Endothelial cell of umbilical vein (primary cell): Measurements from ENCODE around the gene BMX. TPM values are rescaled to one million over a fixed set of nuclear protein-coding genes. Genes with fewer than 3 reads are reported as not detected.

Experiments used
- BruUV-seq: library from RNA; stranded (reverse); fragments of 400-500 nt; replicated peaks from 2 replicates; lab custom pipeline; 2021; lab: Mats Ljungman, UMichigan
- CTCF ChIA-PET: fragments of 300-600, 350-600 bp; sonication (Branson Sonifier 250); formaldehyde crosslinking; loops from one replicate; lab custom pipeline; 2021; ENCODE audit warnings: antibody characterized with exemption, inconsistent platforms; lab: Charles Lee
- POLR2A ChIA-PET: fragments of 300-600, 350-600 bp; sonication (Branson Sonifier 250); formaldehyde crosslinking; loops from one replicate; lab custom pipeline; 2021; ENCODE audit warnings: antibody characterized with exemption, inconsistent platforms; lab: Charles Lee
- DNase-seq: peaks from one replicate; pipeline ENCODE4 v3.0.0-alpha.2; 2011; ENCODE audit warnings: low read depth, low spot score
- FAIRE-seq: peaks from 2 replicates; lab custom pipeline; 2011; peaks lifted over from hg19 to GRCh38; lab: Jason Lieb, UNC
- H2AFZ ChIP-seq: 2 replicates; pipeline ENCODE4 v1.6.0; 2012; ENCODE audit warnings: low read depth, low read length, control low read depth, inconsistent platforms
- H3K27ac ChIP-seq: 2 replicates; pipeline ENCODE4 v1.5.1; 2011; ENCODE audit warnings: low read depth, mild to moderate bottlenecking, control low read depth, low read length, moderate library complexity; ENCODE audit not compliant: insufficient read depth
- H3K27me3 ChIP-seq, 2 experiments: 2 replicates each; pipeline versions ENCODE4 v1.6.0 to v1.6.1; 2011; ENCODE audit warnings: low read length in 2 of 2, mixed read lengths in 1 of 2; ENCODE audit not compliant: control insufficient read depth in 2 of 2, insufficient read depth in 2 of 2
- H3K36me3 ChIP-seq, 2 experiments: 2 replicates in 1 of 2; 3 replicates in 1 of 2; pipeline ENCODE4 v1.5.1; 2011; ENCODE audit warnings: low read length in 2 of 2, mild to moderate bottlenecking in 1 of 2, moderate library complexity in 1 of 2; ENCODE audit not compliant: control insufficient read depth in 2 of 2, insufficient read depth in 2 of 2; ENCODE audit errors: extremely low read depth in 1 of 2
- H3K4me1 ChIP-seq: 3 replicates; pipeline ENCODE4 v1.5.1; 2011; ENCODE audit warnings: mild to moderate bottlenecking, low read length; ENCODE audit not compliant: control insufficient read depth, insufficient read depth; ENCODE audit errors: extremely low read depth
- H3K4me2 ChIP-seq: 2 replicates; pipeline ENCODE4 v1.6.1; 2011; ENCODE audit warnings: low read length, control low read depth, mixed read lengths; ENCODE audit not compliant: insufficient read depth
- H3K4me3 ChIP-seq, 3 experiments: fragments of 200-600 bp in 1 of 3; sonication (generic), shearing (Covaris generic) in 1 of 3; replicated peaks in 1 of 3; 2 replicates each; pipeline ENCODE4 v1.5.1; 2011 to 2016; ENCODE audit warnings: control low read depth in 3 of 3, low read length in 3 of 3, mild to moderate bottlenecking in 2 of 3, inconsistent platforms in 1 of 3, low read depth in 1 of 3, moderate library complexity in 1 of 3; ENCODE audit not compliant: insufficient read depth in 1 of 3
- H3K79me2 ChIP-seq: 2 replicates; pipeline ENCODE4 v1.6.0; 2012; ENCODE audit warnings: low read length, inconsistent platforms; ENCODE audit not compliant: control insufficient read depth, insufficient read depth
- H3K9ac ChIP-seq: replicated peaks from 2 replicates; pipeline ENCODE3; 2011; ENCODE audit warnings: low read length, control low read depth; ENCODE audit not compliant: insufficient read depth; ENCODE audit errors: extremely low read depth
- H3K9me1 ChIP-seq: replicated peaks from 3 replicates; pipeline ENCODE4 v1.6.0; 2011; ENCODE audit warnings: mild to moderate bottlenecking, low read length; ENCODE audit not compliant: control insufficient read depth, insufficient read depth; ENCODE audit errors: extremely low read depth
- H3K9me3 ChIP-seq: replicated peaks from 2 replicates; pipeline ENCODE4 v1.5.1; 2012; ENCODE audit warnings: low read length, inconsistent platforms; ENCODE audit not compliant: control insufficient read depth, insufficient read depth
- H4K20me1 ChIP-seq: replicated peaks from 2 replicates; pipeline ENCODE3; 2011; ENCODE audit warnings: mild to moderate bottlenecking, low read length; ENCODE audit not compliant: control insufficient read depth, insufficient read depth; ENCODE audit errors: extremely low read depth
- CTCF ChIP-seq, 2 donors: IDR thresholded peaks; 1 replicate in 1 of 2; 2 replicates in 1 of 2; pipeline ENCODE4 v1.5.1; 2011; ENCODE audit warnings: low read length in 2 of 2, mild to moderate bottlenecking in 2 of 2, moderate library complexity in 2 of 2, control low read depth in 1 of 2, inconsistent platforms in 1 of 2, low read depth in 1 of 2; ENCODE audit not compliant: insufficient read depth in 1 of 2; ENCODE audit errors: extremely low read depth in 1 of 2
- EZH2 ChIP-seq: IDR thresholded peaks from 2 replicates; pipeline ENCODE4 v1.6.1; 2012; ENCODE audit warnings: borderline replicate concordance, low read depth, mild to moderate bottlenecking, moderate library complexity, low read length, inconsistent platforms; ENCODE audit not compliant: severe bottlenecking
- FOS ChIP-seq: IDR thresholded peaks from 2 replicates; pipeline ENCODE4 v1.6.1; 2011; ENCODE audit warnings: mild to moderate bottlenecking, low read length, moderate library complexity, borderline replicate concordance; ENCODE audit not compliant: insufficient read depth
- GATA2 ChIP-seq: IDR thresholded peaks from 2 replicates; pipeline ENCODE4 v1.7.0; 2011; ENCODE audit warnings: low read depth, mild to moderate bottlenecking, moderate library complexity, mixed read lengths, low read length; ENCODE audit not compliant: insufficient read length, insufficient read depth
- JUN ChIP-seq: IDR thresholded peaks from 2 replicates; pipeline ENCODE4 v1.6.1; 2011; ENCODE audit warnings: borderline replicate concordance, low read depth; ENCODE audit not compliant: insufficient read length, insufficient read depth
- MAX ChIP-seq: IDR thresholded peaks from 2 replicates; pipeline ENCODE4 v1.6.1; 2011; ENCODE audit not compliant: insufficient read depth, insufficient read length
- MYC ChIP-seq: IDR thresholded peaks from one replicate; pipeline ENCODE4 v1.6.1; 2011; ENCODE audit warnings: mild to moderate bottlenecking, low read depth, low read length
- POLR2A ChIP-seq: IDR thresholded peaks from 2 replicates; pipeline ENCODE4 v1.6.1; 2012; ENCODE audit warnings: low read depth, mild to moderate bottlenecking, control low read depth, low read length
- POLR2AphosphoS5 ChIP-seq: IDR thresholded peaks from 2 replicates; pipeline ENCODE4 v1.6.1; 2012; ENCODE audit warnings: low read depth, mild to moderate bottlenecking, control low read depth, low read length, moderate library complexity; ENCODE audit not compliant: insufficient read depth
- dilution Hi-C: fragments of 300-500 bp; cut with MboI; formaldehyde crosslinking; loops from one replicate; pipeline ENCODE4 v1.15.0; 2019; ENCODE audit warnings: low sequenced_read_pairs; ENCODE audit not compliant: extremely low pct_ligation_motif_present
- intact Hi-C: fragments of 100-400 bp; cut with micrococcal nuclease; formaldehyde crosslinking; loops from one replicate; pipeline ENCODE4 v1.10.0; 2022
- polyA plus RNA-seq, 4 experiments: library from polyadenylated mRNA; depleted of rRNA in 3 of 4; stranded (reverse) in 3 of 4; unstranded in 1 of 4; fragments of >200 nt; gene quantifications; 2 replicates each; pipeline versions ENCODE4 v1.2.1 to v1.2.3, GENCODE V29; 2011 to 2012; ENCODE audit warnings: missing spikeins in 1 of 4
- total RNA-seq: library from RNA; stranded (reverse); gene quantifications from 2 replicates; pipeline ENCODE4 v1.2.3, GENCODE V29; 2021

BMX gene
- total and polyA plus RNA-seq, 2 donors (not counting 3 experiments of a cell fraction or from before 2014, with no cell fraction given), result 49.8 to 105 TPM

- BruUV-seq, result no TSS peak
- no peaks in the 10 kb centered on the region for H3K79me2 ChIP-seq
Observed at GRCh38 chrX:15525664-15526416, 25.2 kb downstream of the BMX start.

More at GRCh38 chrX:15525664-15526416, 25.2 kb downstream of the BMX start:
- dilution Hi-C loops, result no loop called here
- Histone ChIP-seq H3K4me1 (peaks cover 64% of the 10 kb centered on the region), H3K36me3 (peaks cover 9 to 15% of the 10 kb centered on the region in 2 experiments), H3K4me3 (no peak overlapping the region), H4K20me1 (no peaks in the 10 kb centered on the region), H2AFZ (no peak overlapping the region), H3K9me3 (no peaks in the 10 kb centered on the region), H3K27ac (peak overlapping the region; percentile 73), H3K9ac (no peak overlapping the region), H3K9me1 (no peaks in the 10 kb centered on the region), H3K27me3 (no peaks in the 10 kb centered on the region), H3K4me2 (no peak overlapping the region)
- POLR2A ChIA-PET, result no interaction called here
- intact Hi-C loops, result loop anchor here (2.0 kb wide), 1 partner anchor 39 kb away; no protein-coding TSS in a partner anchor
- CTCF ChIA-PET, result interaction anchor here (1.2 kb wide), 1 partner anchor 19 kb away, joined by 4 read pairs; no protein-coding TSS in a partner anchor
- FAIRE-seq, result no peak
- TF ChIP-seq POLR2AphosphoS5 (no peak), EZH2 (no peak), POLR2A (no peak), MAX (no peak), MYC (no peak), CTCF (IDR thresholded peaks at IDR 0.05; ENCODE audit: extremely low read depth in 1 of 2, insufficient read depth in 1 of 2, low read depth in 1 of 2, low read length in 2 of 2) (no peak), FOS (no peak), JUN (no peak), GATA2 (no peak)
- peak; percentile 22 for DNase-seq
